Mucosa of descending colon (tissue), 3 donors: ENCODE measurements around the gene GNAS-AS1. TPM values are rescaled to one million over a fixed set of nuclear protein-coding genes. Genes with fewer than 3 reads are reported as not detected.
"Not testable (repeated sequence)": the region's sequence is repeated elsewhere in the genome, so short reads cannot be mapped to it uniquely, and the experiment has no call there.

Source experiments
- ATAC-seq: fragments of 200-7000 bp; cut with Tn5 transposase; one replicate; pipeline ENCODE4 v1.9.1; 2020; ENCODE audit warnings: mild to moderate bottlenecking, moderate library complexity
- DNase-seq, 3 donors: peaks; one replicate each; pipeline ENCODE4 v3.0.0-alpha.2; 2020
- H3K36me3 ChIP-seq: fragments of 200-600 bp; one replicate; pipeline ENCODE4 v1.8.0; 2021; ENCODE audit warnings: low read depth, mild to moderate bottlenecking
- H3K4me1 ChIP-seq: fragments of 200-600 bp; one replicate; pipeline ENCODE4 v1.8.0; 2021; ENCODE audit warnings: low read depth, mild to moderate bottlenecking
- H3K4me3 ChIP-seq: fragments of 200-600 bp; one replicate; pipeline ENCODE4 v1.8.0; 2021; ENCODE audit warnings: mild to moderate bottlenecking
- H3K9me3 ChIP-seq: fragments of 200-600 bp; one replicate; pipeline ENCODE4 v1.8.0; 2021; ENCODE audit warnings: mild to moderate bottlenecking
- CTCF ChIP-seq: fragments of 200-600 bp; IDR thresholded peaks from one replicate; pipeline ENCODE4 v1.8.0; 2022; ENCODE audit warnings: antibody characterized with exemption, mild to moderate bottlenecking
- intact Hi-C, 2 donors: fragments of 100-400 bp; cut with DNase I in 1 of 2; cut with micrococcal nuclease in 1 of 2; formaldehyde crosslinking; loops; one replicate each; pipeline versions ENCODE4 v1.11.0 to v1.11.1; 2022; cut with DNase I, micrococcal nuclease
- total RNA-seq, 3 donors: library from RNA; stranded (reverse); fragmentation: NEBNext Ultra II Directional in 2 of 3; extraction: Animal tissue kit (Norgen Biotek cat#: 25700) in 2 of 3; gene quantifications; one replicate each; pipeline versions ENCODE4 v1.2.1 to v1.2.4, GENCODE V29; 2021 to 2023
- donor health status: DM: no; HTN: no; CAD: no; lungs with moderate emphysema.
- donor health status: DM: no; HTN: no; CAD: no.
- donor health status: DM: no; HTN: yes; CAD: no.

Gene GNAS-AS1
- total RNA-seq, 3 donors from 2014 or later = 0.54 to 1.4 (median 1.0) TPM

- DNase-seq (no peak), ATAC-seq (no peak)
- intact Hi-C loops = no loop called here
- no peaks in the 10 kb centered on the region for H3K9me3 ChIP-seq
- H3K4me3 ChIP-seq = no peak overlapping the region
- H3K36me3 ChIP-seq = no peaks in the 10 kb centered on the region
- no peak for TF ChIP-seq CTCF
- no peaks in the 10 kb centered on the region for H3K4me1 ChIP-seq
Measured at GRCh38 chr20:58837717-58838116, 13.0 kb downstream of the GNAS-AS1 start.

GRCh38 chr20:58836616-58837204, 14.0 kb downstream of the GNAS-AS1 start:
- Histone ChIP-seq H3K4me3 (no peak overlapping the region), H3K36me3 (no peaks in the 10 kb centered on the region), H3K4me1 (no peaks in the 10 kb centered on the region), H3K9me3 (no peaks in the 10 kb centered on the region)
- no peak for DNase-seq
- intact Hi-C loops = no loop called here
- ATAC-seq = no peak
- TF ChIP-seq CTCF = no peak

GRCh38 chr20:58835231-58835630, 15.5 kb downstream of the GNAS-AS1 start:
- no peak for ATAC-seq
- no peaks in the 10 kb centered on the region for H3K4me1 ChIP-seq
- no peak overlapping the region for H3K4me3 ChIP-seq
- no peaks in the 10 kb centered on the region for H3K9me3 ChIP-seq
- intact Hi-C loops = no loop called here
- TF ChIP-seq CTCF = no peak
- DNase-seq = no peak
- no peaks in the 10 kb centered on the region for H3K36me3 ChIP-seq

GRCh38 chr20:58833921-58834320, 16.8 kb downstream of the GNAS-AS1 start:
- intact Hi-C loops = no loop called here
- no peak for TF ChIP-seq CTCF
- DNase-seq (no peak), ATAC-seq (no peak)
- H3K9me3 ChIP-seq = no peaks in the 10 kb centered on the region
- no peaks in the 10 kb centered on the region for H3K4me1 ChIP-seq
- H3K4me3 ChIP-seq = no peak overlapping the region
- H3K36me3 ChIP-seq = no peaks in the 10 kb centered on the region

- ATAC-seq (no peak), DNase-seq (no peak)
- intact Hi-C loops = no loop called here
- no peak for TF ChIP-seq CTCF
- H3K9me3 ChIP-seq = no peaks in the 10 kb centered on the region
- no peaks in the 10 kb centered on the region for H3K36me3 ChIP-seq
- H3K4me3 ChIP-seq = no peak overlapping the region
- no peaks in the 10 kb centered on the region for H3K4me1 ChIP-seq
Measured at GRCh38 chr20:58832457-58832856, 18.2 kb downstream of the GNAS-AS1 start.

GRCh38 chr20:58829531-58829941, 21.2 kb downstream of the GNAS-AS1 start:
- Histone ChIP-seq H3K4me3 (no peak overlapping the region), H3K36me3 (no peaks in the 10 kb centered on the region), H3K9me3 (no peaks in the 10 kb centered on the region), H3K4me1 (no peaks in the 10 kb centered on the region)
- DNase-seq (no peak), ATAC-seq (no peak)
- TF ChIP-seq CTCF = no peak
- intact Hi-C loops = no loop called here

- ATAC-seq, H3K36me3 ChIP-seq, H3K4me3 ChIP-seq, intact Hi-C loops, DNase-seq, H3K9me3 ChIP-seq, H3K4me1 ChIP-seq: not testable (repeated sequence)
Measured at GRCh38 chr20:58828804-58829203, 21.9 kb downstream of the GNAS-AS1 start.
